Neural progenitor cell (in vitro differentiated cells): ENCODE results near the gene RAC2. TPM values are rescaled to one million over a fixed set of nuclear protein-coding genes. Genes with fewer than 3 reads are reported as not detected.

Experiments used
- DNase-seq: peaks from one replicate; pipeline ENCODE4 v3.0.0-alpha.2; 2016; ENCODE audit warnings: low spot score
- H2AFZ ChIP-seq: fragments of 200-600 bp; sonication (generic); replicated peaks from 2 replicates; pipeline ENCODE4 v1.6.1; 2016; ENCODE audit warnings: antibody characterized with exemption
- H3F3A ChIP-seq: fragments of 200-600 bp; sonication (generic); 2 replicates; pipeline ENCODE4 v1.6.1; 2016; ENCODE audit warnings: antibody characterized with exemption, low read depth
- H3K27ac ChIP-seq: fragments of 200-600 bp; sonication (generic); 2 replicates; pipeline ENCODE4 v1.5.1; 2016; ENCODE audit warnings: mild to moderate bottlenecking
- H3K27me3 ChIP-seq: fragments of 200-600 bp; sonication (generic); 2 replicates; pipeline ENCODE4 v1.6.1; 2016; ENCODE audit warnings: mild to moderate bottlenecking, moderate library complexity
- H3K36me3 ChIP-seq: fragments of 200-600 bp; sonication (generic); 2 replicates; pipeline ENCODE4 v1.5.1; 2016
- H3K4me1 ChIP-seq: fragments of 200-600 bp; sonication (generic); 2 replicates; pipeline ENCODE4 v1.6.1; 2016; ENCODE audit warnings: mixed run types
- H3K4me2 ChIP-seq: fragments of 200-600 bp; sonication (generic); 2 replicates; pipeline ENCODE4 v1.6.1; 2016
- H3K4me3 ChIP-seq: fragments of 200-600 bp; sonication (generic); 2 replicates; pipeline ENCODE4 v1.5.1; 2016
- H3K79me2 ChIP-seq: fragments of 200-600 bp; sonication (generic); 2 replicates; pipeline ENCODE4 v1.6.1; 2016; ENCODE audit warnings: low read depth
- H3K9ac ChIP-seq: fragments of 200-600 bp; sonication (generic); 2 replicates; pipeline ENCODE4 v1.6.1; 2016
- H3K9me3 ChIP-seq: fragments of 200-600 bp; sonication (generic); 2 replicates; pipeline ENCODE4 v1.5.1; 2016; ENCODE audit warnings: low read depth
- H4K20me1 ChIP-seq: fragments of 200-600 bp; sonication (generic); 2 replicates; pipeline ENCODE4 v1.6.1; 2016; ENCODE audit warnings: low read depth
- H3K27ac Mint-ChIP-seq: 3 replicates; pipeline ENCODE4 v1.8.0; 2021; ENCODE audit warnings: mixed read lengths
- H3K27me3 Mint-ChIP-seq: 2 replicates; pipeline ENCODE4 v1.8.0; 2022; ENCODE audit warnings: low read depth, mild to moderate bottlenecking, inconsistent platforms, moderate library complexity, mixed read lengths; ENCODE audit not compliant: insufficient read depth
- H3K36me3 Mint-ChIP-seq: 3 replicates; pipeline ENCODE4 v1.8.0; 2021; ENCODE audit warnings: mixed read lengths
- H3K4me1 Mint-ChIP-seq: 3 replicates; pipeline ENCODE4 v1.8.0; 2021; ENCODE audit warnings: mixed read lengths
- H3K4me3 Mint-ChIP-seq: 3 replicates; pipeline ENCODE4 v1.8.0; 2021; ENCODE audit warnings: mild to moderate bottlenecking, moderate library complexity, mixed read lengths
- H3K9me3 Mint-ChIP-seq: 3 replicates; pipeline ENCODE4 v1.8.0; 2020; ENCODE audit warnings: mixed read lengths
- EZH2 ChIP-seq: fragments of 200-600 bp; sonication (generic); IDR thresholded peaks from 2 replicates; pipeline ENCODE4 v1.6.1; 2017; ENCODE audit warnings: antibody characterized with exemption, mild to moderate bottlenecking, moderate library complexity
- EZH2phosphoT487 ChIP-seq: fragments of 200-600 bp; sonication (generic); IDR thresholded peaks from 2 replicates; pipeline ENCODE4 v1.6.1; 2017; ENCODE audit warnings: antibody characterized with exemption
- total RNA-seq: library from RNA; depleted of rRNA; stranded (reverse); fragments of >200 nt; gene quantifications from 2 replicates; pipeline ENCODE4 v1.2.3, GENCODE V29; 2015; ENCODE audit warnings: low replicate concordance
- TF ChIP-seq, protein P1 (sequence below): fragments of 200-600 bp; sonication (generic); IDR thresholded peaks from 2 replicates; pipeline ENCODE4 v1.5.1; 2017; ENCODE audit warnings: antibody characterized with exemption, mild to moderate bottlenecking

Gene RAC2
- total RNA-seq, 1 donor from 2014 or later, result 1.7 TPM

DNA sequence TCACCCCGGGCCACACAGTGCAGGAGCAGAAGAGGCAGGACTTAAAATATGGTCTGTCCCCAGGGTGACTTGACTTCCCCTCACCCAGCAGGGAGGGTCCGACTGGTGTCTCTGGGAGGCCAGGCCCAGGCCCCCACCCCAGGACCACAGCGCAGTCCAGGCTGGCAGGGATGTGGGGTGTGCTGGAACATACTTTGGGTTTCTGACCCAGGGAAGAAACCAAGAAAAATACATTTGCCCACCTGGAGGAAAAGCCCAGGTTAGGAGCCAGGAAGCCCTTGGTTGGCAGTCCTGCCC, 61.2 kb downstream of the RAC2 start:
- peaks cover 22% of the 10 kb centered on the region for H3K4me1 ChIP-seq
- H3K4me2 ChIP-seq, result no peak overlapping the region
- TF ChIP-seq EZH2 (no peak), EZH2phosphoT487 (no peak)
- TF ChIP-seq, protein P1, sequence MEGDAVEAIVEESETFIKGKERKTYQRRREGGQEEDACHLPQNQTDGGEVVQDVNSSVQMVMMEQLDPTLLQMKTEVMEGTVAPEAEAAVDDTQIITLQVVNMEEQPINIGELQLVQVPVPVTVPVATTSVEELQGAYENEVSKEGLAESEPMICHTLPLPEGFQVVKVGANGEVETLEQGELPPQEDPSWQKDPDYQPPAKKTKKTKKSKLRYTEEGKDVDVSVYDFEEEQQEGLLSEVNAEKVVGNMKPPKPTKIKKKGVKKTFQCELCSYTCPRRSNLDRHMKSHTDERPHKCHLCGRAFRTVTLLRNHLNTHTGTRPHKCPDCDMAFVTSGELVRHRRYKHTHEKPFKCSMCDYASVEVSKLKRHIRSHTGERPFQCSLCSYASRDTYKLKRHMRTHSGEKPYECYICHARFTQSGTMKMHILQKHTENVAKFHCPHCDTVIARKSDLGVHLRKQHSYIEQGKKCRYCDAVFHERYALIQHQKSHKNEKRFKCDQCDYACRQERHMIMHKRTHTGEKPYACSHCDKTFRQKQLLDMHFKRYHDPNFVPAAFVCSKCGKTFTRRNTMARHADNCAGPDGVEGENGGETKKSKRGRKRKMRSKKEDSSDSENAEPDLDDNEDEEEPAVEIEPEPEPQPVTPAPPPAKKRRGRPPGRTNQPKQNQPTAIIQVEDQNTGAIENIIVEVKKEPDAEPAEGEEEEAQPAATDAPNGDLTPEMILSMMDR, result no peak
- H3K27ac Mint-ChIP-seq, result no peak overlapping the region
- H3K27me3 Mint-ChIP-seq, result peaks cover 5% of the 10 kb centered on the region
- H3K4me3 ChIP-seq, result no peak overlapping the region
- no peaks in the 10 kb centered on the region for H3K9me3 Mint-ChIP-seq
- no peak overlapping the region for H3K9ac ChIP-seq
- H3K27me3 ChIP-seq, result no peaks in the 10 kb centered on the region
- no peaks in the 10 kb centered on the region for H4K20me1 ChIP-seq
- no peaks in the 10 kb centered on the region for H3K9me3 ChIP-seq
- no peaks in the 10 kb centered on the region for H3K36me3 ChIP-seq
- H3F3A ChIP-seq, result peaks cover 21% of the 10 kb centered on the region
- H3K4me3 Mint-ChIP-seq, result no peak overlapping the region
- H3K27ac ChIP-seq, result no peak overlapping the region
- no peak overlapping the region for H2AFZ ChIP-seq
- DNase-seq, result no peak
- peaks cover 44% of the 10 kb centered on the region for H3K4me1 Mint-ChIP-seq
- H3K36me3 Mint-ChIP-seq, result peaks cover 2% of the 10 kb centered on the region
- H3K79me2 ChIP-seq, result no peaks in the 10 kb centered on the region

DNA sequence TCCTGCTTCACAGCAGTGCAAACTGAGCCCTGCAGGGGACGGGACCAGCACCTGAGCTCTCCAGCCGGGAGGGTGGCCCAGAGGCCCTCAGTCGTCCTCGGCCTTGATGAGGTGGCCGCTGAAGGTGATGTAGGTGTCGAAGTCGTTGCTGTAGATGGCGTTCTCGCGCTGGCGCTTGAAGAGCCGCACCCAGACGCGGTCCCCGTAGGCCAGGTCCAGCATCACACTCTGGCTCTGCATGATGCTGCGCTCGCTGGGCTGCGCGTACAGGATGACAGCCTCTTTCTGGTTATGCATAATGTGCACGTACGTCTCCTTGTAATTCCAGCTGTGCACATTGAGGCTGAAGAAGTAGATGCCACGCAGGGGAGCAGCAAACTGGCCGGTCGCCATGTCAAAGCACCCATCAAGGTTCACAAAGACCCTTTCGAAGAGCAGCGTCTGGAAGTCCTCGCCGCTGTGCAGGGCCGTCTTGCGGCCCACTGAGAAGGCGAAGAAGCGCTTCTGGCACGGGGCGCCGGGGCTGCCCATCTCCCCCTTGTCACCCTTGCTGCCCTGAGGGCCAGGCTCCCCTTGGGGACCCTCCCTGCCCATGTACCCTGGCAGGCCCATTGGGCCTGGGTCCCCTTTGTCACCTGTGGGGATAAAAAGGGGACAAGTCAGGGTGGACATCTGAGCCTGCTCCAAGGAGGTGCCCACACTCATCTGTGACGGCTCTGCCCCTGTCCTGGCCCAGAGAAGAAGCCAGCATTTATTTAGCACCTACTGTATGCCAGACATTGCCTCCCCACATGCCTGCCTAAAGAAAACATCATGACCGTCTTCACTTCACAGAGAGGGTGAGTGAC, 61.7 kb downstream of the RAC2 start:
- Histone ChIP-seq H3K27ac (no peak overlapping the region), H3K4me1 (peaks cover 20% of the 10 kb centered on the region), H2AFZ (no peak overlapping the region), H3K36me3 (no peaks in the 10 kb centered on the region), H4K20me1 (no peaks in the 10 kb centered on the region), H3K27me3 (no peaks in the 10 kb centered on the region), H3K9me3 (no peaks in the 10 kb centered on the region), H3K4me3 (no peak overlapping the region), H3K79me2 (no peaks in the 10 kb centered on the region), H3K4me2 (no peak overlapping the region), H3K9ac (no peak overlapping the region), H3F3A (peaks cover 18% of the 10 kb centered on the region)
- no peak for DNase-seq
- H3K27ac Mint-ChIP-seq, result no peak overlapping the region
- TF ChIP-seq, protein P1, result no peak
- TF ChIP-seq EZH2phosphoT487 (no peak), EZH2 (no peak)
- no peaks in the 10 kb centered on the region for H3K9me3 Mint-ChIP-seq
- peaks cover 5% of the 10 kb centered on the region for H3K27me3 Mint-ChIP-seq
- H3K4me3 Mint-ChIP-seq, result no peak overlapping the region
- H3K4me1 Mint-ChIP-seq, result peaks cover 44% of the 10 kb centered on the region
- H3K36me3 Mint-ChIP-seq, result peaks cover 2% of the 10 kb centered on the region

DNA sequence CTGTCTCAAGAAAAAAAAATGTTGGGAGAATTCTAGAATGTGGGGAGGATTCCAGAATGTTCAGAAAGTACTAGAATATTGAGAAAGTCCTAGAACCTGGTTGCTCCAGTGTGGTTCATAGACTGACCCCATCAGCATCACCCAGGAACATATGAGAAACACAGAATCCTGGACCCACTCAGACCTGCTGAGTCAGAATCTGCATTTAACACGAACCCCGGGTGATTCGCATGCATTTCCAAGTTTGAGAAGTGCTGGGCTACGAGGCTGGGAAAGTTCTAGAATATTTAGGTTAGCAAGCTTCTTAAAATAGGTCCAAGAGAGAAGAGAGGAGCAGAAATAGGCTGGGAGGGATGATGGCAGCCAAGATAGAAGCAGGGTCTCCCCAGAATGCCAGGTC, 62.4 kb downstream of the RAC2 start:
- no peak overlapping the region for H3K4me3 ChIP-seq
- no peaks in the 10 kb centered on the region for H3K9me3 Mint-ChIP-seq
- no peak overlapping the region for H3K4me3 Mint-ChIP-seq
- H3K9me3 ChIP-seq, result no peaks in the 10 kb centered on the region
- DNase-seq, result no peak
- H3F3A ChIP-seq, result peaks cover 14% of the 10 kb centered on the region
- H3K27me3 ChIP-seq, result no peaks in the 10 kb centered on the region
- no peak for TF ChIP-seq EZH2
- TF ChIP-seq, protein P1, result no peak
- no peak for TF ChIP-seq EZH2phosphoT487
- H3K27me3 Mint-ChIP-seq, result peaks cover 5% of the 10 kb centered on the region
- H3K36me3 Mint-ChIP-seq, result peaks cover 2% of the 10 kb centered on the region
- no peaks in the 10 kb centered on the region for H3K36me3 ChIP-seq
- no peak overlapping the region for H3K9ac ChIP-seq
- H2AFZ ChIP-seq, result no peak overlapping the region
- H3K4me1 ChIP-seq, result peaks cover 17% of the 10 kb centered on the region
- no peaks in the 10 kb centered on the region for H3K79me2 ChIP-seq
- no peak overlapping the region for H3K27ac Mint-ChIP-seq
- no peak overlapping the region for H3K4me2 ChIP-seq
- H4K20me1 ChIP-seq, result no peaks in the 10 kb centered on the region
- H3K4me1 Mint-ChIP-seq, result peaks cover 40% of the 10 kb centered on the region
- no peak overlapping the region for H3K27ac ChIP-seq
